ENCODE results near the gene PRR14. TPM values are rescaled to one million over a fixed set of nuclear protein-coding genes. Genes with fewer than 3 reads are reported as not detected.

The PRR14 gene
- total and polyA plus RNA-seq, 2 of the 8 experiments (the other 6 are each of a cell fraction or from before 2014, with no cell fraction given), result 3.6 to 16.1 TPM

DNA sequence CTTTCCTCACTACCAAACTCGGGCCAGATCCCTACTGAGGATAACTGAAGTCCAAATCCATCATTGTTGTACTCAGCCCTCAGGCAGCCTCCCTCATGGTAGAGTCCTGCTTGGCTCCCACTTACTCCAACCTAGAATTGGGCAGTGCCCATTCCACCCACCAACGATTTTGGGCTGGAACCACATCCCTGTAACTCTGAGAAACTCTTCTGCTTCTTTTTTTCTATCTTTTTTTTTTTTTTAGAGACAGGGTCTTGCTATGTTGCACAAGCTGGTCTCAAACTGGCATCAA, 1.2 kb downstream of the PRR14 start (continued):
- TF ChIP-seq RNF2 (IDR thresholded peaks at IDR 0.05; ENCODE audit: borderline replicate concordance, low read depth, low read length, missing control alignments, poor library complexity, severe bottlenecking), result no peak
- no peak for TF ChIP-seq SIRT6 (IDR thresholded peaks at IDR 0.05; ENCODE audit: low read length)
- TF ChIP-seq CBX5 (IDR thresholded peaks at IDR 0.05; ENCODE audit: low read depth, low read length), result no peak
- TF ChIP-seq HDAC6 (IDR thresholded peaks at IDR 0.05; ENCODE audit: low read depth, low read length), result no peak
- no peak for TF ChIP-seq KDM1A (IDR thresholded peaks at IDR 0.05; ENCODE audit: borderline replicate concordance, low read length)

Data from H1 (cell line).